GM21367 (cell line): Measurements from ENCODE around the gene GRK3.
"Not testable (repeated sequence)": the region's sequence is repeated elsewhere in the genome, so short reads cannot be mapped to it uniquely, and the experiment has no call there.

Experiments
- ATAC-seq: cut with Tn5 transposase; IDR thresholded peaks from one replicate; pipeline ENCODE4 v1.9.1; 2021; ENCODE audit not compliant: unreplicated experiment

The GRK3 gene

DNA sequence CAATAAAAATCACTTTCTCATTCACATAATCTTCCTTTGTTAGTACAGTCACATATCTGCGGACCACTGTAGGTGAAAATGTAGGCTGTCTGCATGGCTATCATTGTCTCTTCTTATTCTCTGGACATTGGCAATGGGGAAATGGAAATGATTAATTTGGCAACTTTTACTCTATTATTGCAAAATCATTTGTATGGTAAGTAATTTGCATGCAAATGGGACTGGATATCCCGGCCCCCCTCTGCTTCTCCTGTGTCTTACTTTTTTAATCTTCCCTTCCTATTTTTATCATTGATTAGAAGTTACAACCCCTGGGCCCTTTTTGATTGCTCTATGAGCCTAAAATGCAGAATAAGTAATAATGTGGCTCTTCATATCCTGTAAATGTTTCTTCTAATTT, 6.0 kb downstream of the GRK3 start:
- no peak for ATAC-seq

DNA sequence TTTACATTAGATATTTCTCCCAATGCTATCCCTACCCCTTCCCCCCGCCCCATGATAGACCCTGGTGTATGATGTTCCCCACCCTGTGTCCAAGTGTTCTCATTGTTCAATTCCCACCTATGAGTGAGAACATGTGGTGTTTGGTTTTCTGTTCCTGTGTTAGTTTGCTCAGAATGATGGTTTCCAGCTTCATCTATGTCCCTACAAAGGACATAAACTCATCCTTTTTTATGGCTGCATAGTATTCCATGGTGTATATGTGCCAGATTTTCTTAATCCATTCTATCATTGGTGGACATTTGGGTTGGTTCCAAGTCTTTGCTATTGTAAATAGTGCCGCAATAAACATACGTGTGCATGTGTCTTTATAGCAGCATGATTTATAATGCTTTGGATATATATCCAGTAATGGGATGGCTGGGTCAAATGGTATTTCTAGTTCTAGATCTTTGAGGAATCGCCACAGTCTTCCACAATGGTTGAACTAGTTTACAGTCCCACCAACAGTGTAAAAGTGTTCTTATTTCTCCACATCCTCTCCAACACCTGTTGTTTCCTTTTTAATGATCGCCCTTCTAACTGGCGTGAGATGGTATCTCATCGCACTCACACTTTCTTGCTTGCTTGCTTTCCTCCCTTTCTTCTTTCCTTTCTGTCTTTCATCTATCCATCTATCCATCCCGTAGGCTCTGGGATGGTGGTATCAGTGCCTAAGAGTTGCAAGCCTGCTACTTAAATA, 7.7 kb downstream of the GRK3 start:
- ATAC-seq, result not testable (repeated sequence)

DNA sequence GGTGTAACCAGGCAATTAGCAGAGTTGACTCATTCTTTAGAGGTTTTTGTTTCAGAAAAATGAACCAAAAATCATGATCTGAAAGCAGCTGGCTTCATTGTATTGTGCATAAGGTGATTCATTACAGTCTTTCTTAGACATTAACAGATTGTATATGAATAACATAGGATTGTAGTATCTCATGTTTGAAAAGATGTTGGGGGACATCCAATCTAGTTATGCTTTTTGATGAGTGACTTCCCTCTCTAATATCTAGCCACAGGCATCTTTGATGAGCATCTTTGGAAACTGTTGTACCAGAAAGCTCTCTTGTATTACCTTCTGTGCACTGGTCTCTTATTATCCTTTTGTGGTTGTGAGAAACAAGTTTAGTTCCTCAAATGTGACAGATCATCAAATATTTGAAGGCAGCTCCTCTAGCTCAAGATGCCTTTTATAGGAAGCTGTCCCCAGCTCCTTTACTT, 8.3 kb downstream of the GRK3 start:
- no peak for ATAC-seq

DNA sequence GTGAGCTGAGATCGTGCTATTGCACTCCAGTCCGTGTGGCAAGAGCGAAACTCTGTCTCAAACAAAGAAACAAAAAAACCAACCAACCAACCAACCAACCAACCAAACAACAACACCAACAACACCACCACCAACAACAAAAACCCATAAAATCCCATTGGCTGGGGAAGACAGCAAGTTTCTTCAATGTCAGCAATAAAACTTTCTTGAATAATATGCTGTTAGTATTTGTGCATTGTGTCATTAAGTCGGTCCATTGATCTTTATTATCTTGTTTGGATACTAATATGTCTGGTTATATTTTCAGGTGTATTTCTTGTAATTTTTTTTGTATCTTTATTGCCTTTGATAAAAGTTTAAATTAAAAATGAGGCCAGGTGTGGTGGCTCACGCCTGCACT, 9.4 kb downstream of the GRK3 start:
- ATAC-seq, result no peak

DNA sequence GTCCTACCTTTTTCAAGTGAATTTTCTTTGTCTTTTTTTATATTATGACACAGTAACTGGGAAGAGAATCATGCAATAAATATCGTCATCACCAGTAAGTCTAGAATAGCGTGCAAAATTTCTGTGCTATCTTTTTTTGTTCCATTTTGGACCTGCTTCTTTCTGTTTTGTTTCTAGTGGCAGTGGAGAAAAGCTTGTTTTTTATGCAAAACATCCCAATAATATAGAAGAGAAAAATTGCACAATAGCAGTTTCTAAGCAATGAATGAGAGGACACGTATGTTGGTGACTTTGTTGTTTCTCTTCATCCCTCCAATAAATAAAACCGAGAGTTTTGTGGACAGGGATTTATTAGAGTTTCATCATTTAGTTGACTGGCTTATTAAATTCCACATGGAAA, 10.3 kb downstream of the GRK3 start:
- no peak for ATAC-seq

DNA sequence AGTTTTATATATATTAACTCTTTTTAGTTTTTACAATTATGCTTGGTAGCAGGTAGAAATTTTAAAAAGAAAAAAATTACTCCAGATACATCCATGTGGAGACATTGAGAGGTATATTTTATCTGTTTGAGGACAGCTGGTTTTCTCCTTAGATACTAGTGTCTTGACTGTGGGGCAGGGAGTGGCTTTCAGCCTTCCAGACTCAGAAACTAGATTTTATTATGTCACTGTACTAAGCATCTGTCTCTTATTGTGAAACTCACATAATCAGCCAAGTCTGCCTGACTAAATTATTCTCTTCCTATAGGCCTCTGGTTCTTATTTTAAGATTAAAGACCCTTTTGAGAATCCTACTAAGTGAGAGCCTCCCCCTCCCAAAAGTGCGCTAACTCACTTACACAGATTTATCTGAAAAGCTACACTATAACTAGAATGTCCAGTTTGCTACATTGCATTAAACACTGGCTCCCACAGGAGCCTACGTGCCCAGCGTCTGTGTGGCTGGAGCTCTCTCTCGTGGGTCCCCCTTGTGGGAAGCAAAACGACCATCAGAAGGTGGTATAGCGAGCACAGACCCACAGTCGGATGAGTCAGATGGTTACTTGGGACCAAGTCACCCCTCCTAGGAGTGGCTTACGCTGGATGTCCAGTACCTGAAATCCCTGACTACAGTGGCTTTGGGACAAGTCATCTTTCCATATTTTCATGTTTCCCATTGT, 11.4 kb downstream of the GRK3 start:
- not testable (repeated sequence) for ATAC-seq

DNA sequence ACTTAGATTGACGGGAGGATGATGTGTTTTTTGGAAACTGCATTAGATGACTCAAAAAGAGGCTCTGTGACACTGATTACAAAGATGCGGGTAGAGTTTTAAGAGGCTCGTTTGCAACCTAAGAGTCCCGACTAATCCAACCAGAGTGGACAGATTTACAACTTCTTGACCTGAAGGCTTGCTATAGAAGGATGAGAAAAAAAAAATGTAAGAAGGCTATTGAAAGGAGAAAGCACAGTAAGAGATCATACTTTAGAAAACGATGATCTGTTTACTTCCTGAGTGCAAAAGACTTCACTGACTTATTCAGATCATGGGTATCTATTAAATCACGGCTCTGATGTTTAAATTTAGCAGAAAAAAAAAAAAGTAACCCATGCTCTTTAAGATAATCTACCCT, 17.0 kb downstream of the GRK3 start:
- not testable (repeated sequence) for ATAC-seq

DNA sequence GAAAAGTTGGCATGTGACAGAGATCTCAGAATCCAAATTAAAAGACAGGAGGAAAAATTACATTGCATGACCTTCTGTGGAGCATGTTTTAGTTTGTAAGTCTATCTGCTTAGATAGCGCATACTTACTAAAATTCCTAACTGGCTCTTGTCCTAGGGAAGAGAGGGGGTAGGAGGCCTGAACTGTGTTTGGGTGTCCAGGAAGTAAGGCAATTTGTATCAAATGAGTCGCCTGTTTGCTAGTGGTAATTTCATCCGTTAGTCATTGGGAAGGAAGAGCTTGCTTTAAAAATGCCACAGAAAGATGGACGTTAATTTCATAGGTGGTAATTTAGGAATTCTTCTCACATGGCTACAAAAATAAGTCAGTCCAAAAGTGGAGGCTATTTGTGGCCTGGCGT, 18.5 kb downstream of the GRK3 start:
- ATAC-seq, result no peak

DNA sequence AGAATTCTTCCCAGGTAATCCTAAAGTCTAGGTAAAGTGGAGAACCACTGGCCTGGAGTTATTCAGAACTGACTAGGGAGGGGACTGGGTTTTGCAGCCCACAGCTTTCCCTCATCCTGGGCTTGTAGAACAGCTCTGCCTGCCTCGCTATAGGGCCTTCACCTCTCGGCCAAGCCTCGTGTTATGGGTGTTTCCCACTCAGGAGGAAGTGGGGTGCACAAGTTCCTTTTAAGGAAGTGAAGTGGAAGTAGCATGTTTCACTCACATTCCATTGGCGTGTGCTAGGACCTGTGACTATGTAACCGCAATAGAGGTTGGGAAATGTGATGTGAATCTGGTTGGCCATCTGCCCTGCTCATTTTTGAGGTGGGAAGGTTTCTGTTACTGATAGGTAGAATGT, 20.5 kb downstream of the GRK3 start:
- not testable (repeated sequence) for ATAC-seq

DNA sequence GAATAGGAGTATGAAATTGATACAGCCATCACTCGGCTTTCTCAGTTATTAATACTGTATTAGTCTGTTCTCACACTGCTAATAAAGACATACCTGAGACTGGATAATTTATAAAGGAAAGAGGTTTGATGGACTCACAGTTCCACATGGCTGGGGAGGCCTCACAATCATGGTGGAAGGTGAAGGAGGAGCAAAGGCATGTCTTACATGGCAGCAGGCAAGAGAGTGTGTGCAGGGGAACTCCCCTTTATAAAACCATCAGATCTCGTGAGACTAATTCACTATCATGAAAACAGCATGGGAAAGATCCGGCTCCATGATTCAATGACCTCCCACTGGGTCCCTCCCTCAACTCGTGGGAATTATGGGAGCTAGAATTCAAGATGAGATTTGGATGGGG, 25.2 kb downstream of the GRK3 start:
- ATAC-seq, result not testable (repeated sequence)

DNA sequence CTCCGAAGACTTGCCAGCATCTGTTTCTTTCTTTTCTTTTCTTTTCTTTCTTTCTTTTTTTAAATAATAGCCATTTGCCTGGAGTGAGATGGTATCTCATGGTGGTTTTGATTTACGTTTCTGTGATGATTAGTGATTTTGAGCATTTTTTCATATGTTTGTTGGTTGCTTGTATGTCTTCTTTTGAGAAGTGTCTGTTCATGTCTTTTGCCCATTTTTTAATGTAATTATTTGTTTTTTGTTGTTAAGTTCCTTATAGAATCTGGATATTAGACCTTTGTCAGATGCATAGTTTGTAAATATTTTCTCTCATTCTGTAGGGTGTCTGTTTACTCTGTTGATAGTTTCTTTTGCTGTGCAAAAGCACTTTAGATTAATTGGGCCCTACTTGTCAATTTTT, 28.8 kb downstream of the GRK3 start:
- not testable (repeated sequence) for ATAC-seq

DNA sequence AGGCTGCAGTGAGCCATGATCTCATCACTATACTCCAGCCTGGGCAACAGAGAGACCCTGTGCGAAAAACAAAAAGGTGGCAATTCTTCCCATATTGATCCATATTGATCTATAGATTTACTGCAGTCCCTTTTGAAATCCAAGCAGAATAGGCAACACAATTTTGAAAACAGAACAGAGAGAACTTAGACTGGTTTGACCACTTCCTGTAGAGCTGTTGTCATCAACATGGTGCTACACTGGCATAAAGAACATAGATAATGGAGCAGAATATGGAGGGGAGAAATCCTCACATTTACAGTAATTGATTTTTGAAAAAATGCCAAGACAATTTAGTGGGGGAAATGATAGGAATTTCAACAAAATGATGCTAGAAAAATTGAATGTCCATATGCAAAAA, 34.1 kb downstream of the GRK3 start:
- no peak for ATAC-seq

DNA sequence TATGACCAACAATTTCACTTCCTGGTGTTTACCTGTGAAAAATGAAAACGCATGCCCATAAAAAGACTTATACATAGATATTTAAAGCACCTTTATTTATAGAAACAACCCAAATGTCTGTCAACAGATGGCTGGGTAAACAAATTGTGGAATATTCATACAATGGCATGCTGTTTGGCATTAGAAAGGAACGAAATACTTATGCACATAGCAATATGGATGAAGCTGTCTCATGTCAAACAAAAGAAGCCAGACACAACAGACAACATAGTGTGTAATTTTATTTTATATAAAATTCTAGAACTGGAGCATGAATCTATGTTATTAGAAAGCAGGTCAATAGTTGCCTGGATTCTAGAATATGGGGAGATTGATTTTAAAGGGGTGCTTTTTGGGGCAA, 38.0 kb downstream of the GRK3 start:
- no peak for ATAC-seq

DNA sequence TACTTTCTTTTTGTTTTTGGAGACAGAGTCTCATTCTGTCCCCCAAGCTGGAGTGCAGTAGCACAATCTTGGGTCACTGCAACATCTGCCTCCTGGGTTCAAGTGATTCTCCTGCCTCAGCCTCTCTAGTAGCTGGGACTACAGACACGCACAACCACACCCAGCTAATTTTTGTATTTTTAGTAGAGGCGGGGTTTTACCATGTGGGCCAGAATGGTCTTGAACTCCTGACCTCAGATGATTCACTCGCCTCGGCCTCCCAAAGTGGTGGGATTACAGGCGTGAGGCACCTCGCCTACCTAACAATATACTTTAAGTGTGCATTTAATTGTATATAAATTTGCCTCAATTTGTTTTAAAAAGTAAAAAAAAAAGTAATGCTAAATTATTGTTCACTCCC, 38.4 kb downstream of the GRK3 start:
- no peak for ATAC-seq

DNA sequence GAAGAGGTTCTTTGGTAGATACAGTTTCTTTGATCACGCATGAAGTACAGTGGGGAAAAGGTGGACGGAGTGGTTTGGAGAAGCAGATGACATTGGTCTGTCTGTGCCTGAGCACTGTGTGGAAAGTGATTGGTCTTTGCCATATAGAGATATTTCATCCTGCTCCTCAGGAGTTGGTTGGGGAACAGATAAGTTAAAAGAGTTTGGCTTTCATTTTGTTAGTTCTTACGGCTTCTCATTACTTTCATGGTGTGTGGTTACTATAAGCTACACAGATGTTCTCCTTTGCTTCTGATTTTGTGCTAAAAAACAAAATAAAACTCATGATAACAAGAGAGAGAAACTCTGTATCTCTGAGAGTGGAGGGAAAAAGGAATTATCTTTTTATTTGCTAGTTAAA, 40.7 kb downstream of the GRK3 start:
- ATAC-seq, result not testable (repeated sequence)

DNA sequence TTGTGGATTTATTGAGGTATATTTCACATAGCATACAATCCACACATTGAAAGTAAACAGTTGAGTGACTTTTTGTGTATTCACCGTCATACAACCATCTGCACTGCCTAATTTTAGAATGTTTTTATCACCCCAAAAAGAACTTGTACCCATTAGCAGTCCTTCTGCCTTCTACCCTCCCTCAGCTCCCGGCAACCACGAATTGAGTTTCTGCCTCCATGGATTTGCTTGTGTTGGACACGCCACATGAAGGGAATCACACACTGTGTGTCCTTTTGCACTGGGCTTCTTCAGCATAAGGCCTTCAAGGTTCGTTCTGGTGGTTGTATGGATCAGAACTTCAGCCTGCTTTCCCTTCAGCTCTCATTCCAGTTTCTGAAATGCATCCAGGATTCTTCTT, 41.1 kb downstream of the GRK3 start:
- not testable (repeated sequence) for ATAC-seq

DNA sequence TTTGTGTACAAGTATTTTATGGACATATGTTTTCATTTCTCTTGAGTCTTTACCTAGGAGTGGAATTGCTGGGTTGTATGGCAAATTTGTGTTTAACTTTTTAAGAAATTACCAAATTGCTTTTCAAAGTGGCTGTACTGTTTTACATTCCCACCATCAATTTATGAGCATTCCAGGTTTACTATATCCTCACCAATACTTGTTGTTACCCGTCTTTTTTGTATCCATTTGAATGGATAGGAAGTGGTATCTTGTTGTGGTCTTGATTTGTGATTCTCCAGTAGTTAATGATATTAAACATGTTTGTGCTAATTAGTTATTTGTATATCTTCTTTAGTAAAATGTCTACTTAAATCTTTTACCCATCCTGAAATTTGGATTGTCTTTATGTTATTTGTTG, 46.8 kb downstream of the GRK3 start:
- ATAC-seq, result not testable (repeated sequence)

DNA sequence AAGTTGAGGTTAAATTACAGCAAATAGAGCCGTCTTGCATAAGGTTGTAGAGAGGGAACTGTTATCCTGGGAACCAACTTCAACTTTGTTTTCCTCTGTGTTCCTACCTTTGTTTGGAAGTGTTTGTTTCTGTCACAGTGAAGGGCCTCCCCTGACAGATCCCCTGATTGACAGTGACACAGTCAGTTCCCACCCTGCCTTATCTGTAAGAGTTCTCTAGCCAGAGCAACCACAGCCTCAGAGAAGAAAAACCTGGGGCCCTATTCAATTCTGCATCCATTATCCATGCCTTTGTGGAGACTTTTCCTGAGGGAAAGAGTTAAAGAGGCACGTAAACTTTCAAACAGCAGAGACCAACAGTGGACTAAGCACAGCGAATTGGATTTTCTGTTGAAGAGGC, 48.7 kb downstream of the GRK3 start:
- not testable (repeated sequence) for ATAC-seq

DNA sequence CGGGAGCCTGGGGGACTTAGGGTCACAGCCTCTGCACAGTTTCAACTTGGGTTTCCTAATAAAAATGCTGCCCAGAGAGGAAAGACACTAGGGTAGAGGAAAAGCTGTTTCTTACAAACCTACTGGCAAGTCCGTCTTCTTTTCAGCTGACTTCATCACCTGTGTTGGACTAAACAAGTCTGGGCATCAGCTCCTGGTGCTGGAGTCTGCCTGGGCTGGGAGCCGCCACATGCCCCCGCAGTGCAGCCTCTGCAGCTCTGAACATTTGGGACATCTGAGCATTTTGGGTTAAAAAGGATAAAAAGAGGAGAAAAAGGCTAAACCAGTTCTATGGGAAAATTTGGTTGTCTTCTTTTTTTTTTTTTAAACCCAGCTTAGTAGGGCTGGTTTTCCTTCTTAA, 49.1 kb downstream of the GRK3 start:
- ATAC-seq, result not testable (repeated sequence)

DNA sequence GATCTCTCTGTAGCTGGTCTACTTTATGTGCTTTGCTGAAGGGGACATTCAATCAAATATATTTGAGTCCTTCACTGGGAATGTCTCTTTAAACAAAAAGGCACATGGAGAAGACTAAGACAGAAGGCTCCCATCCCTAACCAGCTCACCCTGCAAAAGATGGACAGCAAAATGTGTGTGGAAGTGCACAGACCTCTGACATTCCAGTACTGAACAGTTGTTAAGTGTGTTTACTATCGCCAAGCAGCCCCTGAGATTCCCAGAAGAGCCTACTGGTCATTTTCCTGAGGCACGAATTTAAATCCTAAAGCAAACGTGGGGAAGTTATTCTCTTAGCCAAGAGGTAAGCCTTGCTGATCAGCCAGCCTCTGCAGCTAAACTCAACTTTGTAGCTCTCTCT, 50.3 kb downstream of the GRK3 start:
- not testable (repeated sequence) for ATAC-seq

DNA sequence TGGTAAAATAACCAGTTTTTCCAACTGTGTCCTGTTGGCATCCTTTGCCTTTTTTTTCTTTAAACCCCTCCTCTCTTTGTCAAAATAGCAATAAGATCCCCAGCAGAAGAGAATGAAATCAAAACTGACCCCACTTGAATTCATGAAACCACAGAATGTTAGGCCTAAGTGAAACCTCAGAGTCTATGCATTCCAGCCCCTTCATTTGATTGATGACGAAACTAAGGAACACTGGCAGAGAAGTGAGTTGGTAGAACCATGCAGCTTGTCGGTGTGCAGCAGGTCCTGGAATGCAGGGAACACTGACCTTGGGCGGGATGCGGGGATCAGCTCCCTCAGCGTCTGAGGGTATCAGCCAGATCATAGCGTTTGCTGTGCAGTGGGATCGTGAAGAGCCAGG, 57.5 kb downstream of the GRK3 start:
- ATAC-seq, result no peak

DNA sequence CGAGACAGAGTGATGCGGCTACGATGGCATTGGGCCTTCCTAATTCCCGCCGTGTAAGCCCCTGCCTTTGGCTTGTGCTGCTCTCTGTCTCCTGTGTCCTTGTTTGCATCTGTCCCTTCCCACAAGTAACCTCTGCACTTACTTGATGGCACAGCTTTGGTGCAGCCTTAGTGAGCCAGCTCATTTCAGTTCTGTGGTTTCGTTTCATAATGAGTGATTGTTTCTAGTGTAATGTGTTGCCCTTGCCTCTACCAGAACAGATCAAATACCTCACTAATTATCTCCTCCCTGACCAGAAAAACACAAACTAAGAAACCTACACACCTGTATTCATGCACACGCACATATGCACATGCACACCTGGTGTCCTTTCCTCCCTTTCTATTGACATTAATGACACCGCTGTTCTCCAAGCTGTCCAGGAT, 58.8 kb downstream of the GRK3 start:
- peak; percentile 70 for ATAC-seq
